ENCODE data around the gene CBX4.
A peak's percentile ranks its signal among the peaks of the same experiment; 100 is the strongest.

CBX4 gene

GRCh38 chr17:79811868-79812352, 27.3 kb downstream of the CBX4 start:
- DNase-seq: no peak

DNA sequence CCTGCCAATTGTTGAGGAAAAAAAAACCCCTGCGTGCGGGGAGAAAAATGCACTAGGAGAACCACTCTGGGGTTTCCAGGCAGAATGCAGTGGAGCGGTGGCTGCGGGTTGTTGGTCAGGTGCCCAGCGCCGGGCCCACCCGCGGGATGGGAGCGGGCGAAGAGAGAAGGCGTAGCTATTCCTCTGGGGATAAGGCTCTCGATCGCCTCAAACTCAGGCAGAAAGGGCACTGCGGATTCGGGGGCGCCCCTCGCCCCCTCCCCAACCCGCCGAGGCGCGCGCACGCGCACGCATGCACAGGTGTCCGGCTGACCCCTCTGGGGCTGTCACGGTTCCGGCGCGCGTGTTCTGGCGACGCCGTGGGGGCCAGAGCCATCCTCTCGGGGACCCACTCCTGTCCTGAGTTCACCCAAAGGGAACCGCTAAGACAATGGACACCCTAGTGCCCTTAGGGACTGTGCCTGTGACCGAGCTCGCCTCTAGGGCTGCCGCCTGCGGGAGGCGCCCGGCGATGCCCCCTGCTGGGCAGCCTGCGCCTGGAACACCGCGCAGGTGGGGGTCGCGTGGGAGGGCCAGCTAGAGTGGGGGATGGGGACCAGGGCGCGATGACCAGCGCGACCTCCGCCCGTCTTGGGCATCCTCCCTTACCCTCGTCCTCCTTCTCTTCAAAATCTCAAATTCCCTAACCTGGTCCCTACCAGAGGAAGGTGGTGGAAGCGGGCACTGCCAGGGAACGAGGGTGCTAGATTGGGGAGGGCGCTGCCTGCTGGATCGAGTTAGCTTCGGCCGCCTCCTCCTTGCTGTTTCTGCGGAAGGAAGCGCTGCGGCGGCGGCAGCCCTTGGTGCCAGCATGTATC, 28.0 kb downstream of the CBX4 start:
- peak; percentile 64 for DNase-seq

- peak; percentile 93 for DNase-seq
Measured at GRCh38 chr17:79810130-79811010, 28.9 kb downstream of the CBX4 start.

DNA sequence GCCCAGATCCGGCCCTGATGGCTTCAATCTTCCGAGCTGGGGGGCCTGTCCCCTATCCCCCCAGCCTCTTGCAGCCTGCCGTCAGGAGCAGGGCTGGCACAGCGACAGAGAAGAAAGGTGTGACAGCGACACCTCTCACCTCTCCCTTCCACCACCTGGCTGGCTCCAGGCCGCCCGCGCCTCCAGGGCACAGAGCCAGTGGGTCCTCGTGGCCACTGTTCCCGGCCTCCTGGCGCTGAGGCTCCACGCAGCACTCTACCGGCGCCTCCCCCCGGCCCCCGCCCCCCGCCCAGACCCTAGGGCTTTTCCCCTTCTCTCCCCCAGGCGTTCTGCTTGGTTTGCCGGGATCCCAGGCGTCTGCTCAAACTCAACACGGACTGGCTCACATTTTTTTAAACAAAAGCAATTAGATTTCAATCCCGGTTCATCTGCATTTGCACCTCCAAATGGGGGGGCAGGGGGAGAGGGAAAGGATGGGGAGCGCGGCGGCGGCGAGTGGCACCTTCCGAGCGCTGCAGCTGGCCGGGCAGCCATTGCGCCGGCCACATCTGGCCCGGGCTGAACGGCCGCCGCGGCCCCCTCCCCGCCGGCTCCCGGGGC, 29.6 kb downstream of the CBX4 start:
- no peak for DNase-seq

DNA sequence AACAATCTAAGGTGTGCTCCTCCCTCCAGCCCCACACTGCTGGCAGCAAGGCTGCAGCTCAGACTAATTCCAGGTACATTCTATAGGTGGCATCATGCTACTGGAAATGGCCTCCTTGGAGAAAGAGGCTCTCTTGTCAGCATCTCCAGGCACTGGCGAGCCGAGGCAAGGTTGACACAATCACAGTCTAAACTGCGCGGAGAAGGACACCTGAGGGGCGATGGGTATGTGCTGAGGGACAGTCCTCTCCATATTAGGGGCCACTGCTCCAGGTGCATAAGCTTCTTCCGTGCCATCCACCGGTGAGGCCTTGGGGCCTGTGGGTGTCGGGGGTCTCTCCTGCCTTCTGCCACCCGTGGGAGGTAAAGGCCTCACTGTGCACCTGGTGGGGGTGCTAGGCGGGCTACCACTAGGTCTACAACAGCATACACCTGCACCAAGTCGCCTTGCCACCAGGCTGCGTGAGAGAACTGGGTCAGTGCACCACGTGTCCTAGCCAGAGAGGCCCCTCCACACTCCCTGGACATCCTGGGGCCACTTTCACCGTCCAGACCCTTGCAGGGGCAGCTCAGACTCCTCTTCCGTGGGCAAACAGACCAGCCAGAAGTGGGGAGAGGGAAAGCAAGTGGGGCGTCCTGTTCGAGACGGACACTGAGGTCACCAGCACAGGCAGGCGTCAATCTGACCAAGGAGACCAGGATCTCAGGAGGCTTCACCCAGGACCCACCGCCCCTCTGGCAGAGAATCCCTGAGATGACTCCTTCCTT, 30.3 kb downstream of the CBX4 start:
- no peak for DNase-seq

GRCh38 chr17:79806863-79807720, 32.1 kb downstream of the CBX4 start:
- DNase-seq: no peak

DNA sequence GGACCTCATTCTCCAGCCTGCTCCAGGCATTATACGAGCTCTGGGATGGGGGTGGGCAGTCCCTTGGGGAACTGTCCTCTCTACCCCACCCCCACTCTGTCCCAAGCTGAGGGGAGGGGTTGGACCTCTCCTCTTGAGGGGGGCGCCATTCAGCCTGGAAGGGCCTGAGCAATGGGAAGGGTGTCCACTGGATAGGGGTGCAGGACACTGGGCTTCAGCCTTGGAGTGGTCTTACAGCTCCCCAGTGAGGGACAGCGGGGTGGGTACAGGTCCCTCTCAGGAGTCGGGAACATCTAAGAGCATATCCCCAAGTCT, 32.8 kb downstream of the CBX4 start:
- no peak for DNase-seq

GRCh38 chr17:79804856-79805696, 34.2 kb downstream of the CBX4 start:
- no peak for DNase-seq

DNA sequence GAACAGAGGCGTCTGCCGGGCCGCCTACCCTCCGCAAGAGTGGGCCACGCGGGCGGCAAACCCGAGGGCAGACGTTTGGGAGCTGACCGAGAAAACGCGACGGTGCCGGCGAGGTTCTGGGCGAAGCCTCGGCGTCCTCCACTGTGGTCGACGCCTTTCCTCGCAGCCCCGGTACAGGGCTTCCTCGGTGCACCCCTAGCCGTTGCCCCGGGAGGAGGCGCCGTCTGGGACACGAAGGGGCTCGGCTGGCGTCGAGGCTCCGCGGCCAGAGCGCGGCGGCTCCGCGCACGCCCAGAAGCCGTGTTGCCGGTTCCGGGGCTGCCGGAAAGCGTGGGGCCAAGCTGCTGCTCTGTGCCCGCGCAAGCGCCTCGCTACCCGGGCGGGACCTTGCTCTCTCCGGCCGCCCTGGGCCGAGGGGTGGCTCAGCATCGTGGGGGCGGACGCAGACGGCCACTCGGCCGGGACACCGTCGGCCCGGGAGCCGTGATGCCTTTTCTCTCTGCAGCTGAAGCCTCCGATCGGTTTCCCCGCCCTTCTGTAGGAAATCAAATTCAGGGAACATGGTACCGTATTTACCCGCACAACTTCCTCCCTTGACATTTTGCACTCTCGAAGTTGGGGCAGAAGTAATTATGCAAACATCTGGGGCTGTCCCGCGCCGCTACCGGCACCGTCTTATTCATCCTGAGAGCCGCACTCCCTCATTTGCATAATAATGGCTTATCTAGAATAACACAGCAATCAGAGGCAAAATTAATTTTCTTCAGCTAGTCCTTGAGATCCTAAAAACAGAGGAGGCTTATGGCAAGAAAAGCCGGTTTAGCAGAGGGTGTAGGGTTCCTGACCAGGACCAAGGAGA, 35.0 kb downstream of the CBX4 start:
- no peak for DNase-seq

- no peak for DNase-seq
Measured at GRCh38 chr17:79803421-79803996, 35.7 kb downstream of the CBX4 start.

GRCh38 chr17:79802736-79803420, 36.4 kb downstream of the CBX4 start:
- DNase-seq: no peak

DNA sequence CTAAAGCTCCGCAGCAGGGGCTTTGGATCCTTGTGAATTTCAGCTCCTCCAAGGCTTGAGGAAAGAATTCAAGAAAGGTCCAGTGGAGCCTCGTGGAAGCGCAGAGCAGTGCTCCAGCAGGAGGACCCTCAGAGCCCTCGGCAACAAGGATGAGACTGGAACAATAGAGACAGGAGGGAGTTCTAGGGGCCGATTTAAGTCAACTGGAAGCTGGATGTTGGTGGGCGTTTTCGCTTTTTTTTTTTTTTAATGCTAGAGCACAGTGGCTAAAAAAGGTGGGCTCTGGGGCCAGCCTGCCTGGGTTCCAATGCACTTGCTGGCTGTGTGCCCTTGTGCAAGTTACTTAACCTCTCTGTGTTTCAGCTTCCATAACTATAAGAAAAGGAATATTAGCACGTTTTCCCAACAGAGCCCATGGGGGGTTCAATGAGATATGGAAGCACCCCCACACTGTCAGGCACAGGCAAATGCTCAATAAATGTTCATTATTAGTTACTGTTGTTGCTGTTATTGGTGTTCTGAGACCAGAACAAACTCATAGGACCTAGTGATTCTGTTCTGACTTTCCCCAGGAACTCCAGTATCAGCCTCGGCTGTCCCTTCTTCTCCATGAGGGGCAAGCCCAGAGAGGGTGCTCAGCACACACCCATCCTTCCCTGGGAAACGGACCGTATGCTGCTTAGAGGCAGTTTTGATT, 37.1 kb downstream of the CBX4 start:
- no peak for DNase-seq

DNA sequence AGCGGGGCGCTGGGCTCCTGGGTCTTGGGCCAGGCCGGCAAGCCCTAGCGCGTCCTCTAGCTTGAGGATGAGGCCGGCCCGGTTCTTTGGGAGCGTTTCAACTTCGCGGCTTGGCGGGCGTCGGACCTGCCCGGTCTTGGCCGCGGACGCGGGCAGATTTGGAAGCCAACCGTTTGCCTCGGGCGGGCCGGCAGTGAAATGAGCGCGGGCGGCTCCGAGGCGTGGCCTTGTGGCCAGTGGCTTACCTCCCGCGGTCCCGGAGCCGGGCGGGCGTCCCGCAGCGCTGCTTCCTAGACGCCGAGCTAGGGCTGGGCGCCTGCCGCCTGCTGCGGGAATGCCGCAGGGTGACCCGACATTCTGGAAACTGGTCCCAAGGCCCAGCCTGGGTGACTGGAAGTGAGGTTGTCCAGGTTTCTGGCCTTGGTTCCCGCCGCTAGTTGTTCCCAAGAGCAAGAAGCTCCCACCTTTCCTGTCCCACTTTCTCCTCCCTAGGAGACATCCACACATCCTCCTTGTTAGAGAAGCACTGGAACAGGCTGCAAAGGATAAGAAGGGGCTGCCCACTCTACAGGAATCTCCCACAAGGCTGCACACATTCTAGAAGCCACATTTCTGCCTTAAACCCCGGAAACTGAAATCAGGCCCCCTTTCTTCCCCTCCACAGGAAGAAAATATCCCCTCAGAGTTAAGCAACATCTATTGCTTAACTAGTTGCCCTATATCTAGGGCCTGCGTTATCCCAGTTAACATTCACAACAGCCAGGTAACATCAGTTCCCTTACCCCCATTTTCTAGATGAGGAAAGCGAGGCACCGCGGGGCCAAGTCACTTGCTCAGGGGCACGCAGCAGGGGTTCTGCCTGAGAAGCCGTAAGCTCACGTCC, 37.8 kb downstream of the CBX4 start:
- no peak for DNase-seq

GRCh38 chr17:79800325-79801155, 38.7 kb downstream of the CBX4 start:
- peak; percentile 72 for DNase-seq

GRCh38 chr17:79799538-79800324, 39.5 kb downstream of the CBX4 start:
- DNase-seq: no peak
